Activated T-helper 17 cell treated with anti-CD3 and anti-CD28 coated beads, Interleukin-2, amount 50 U/mL, for 72 hours (primary cell): Measurements from ENCODE around the gene PRSS56. TPM values are rescaled to one million over a fixed set of nuclear protein-coding genes. Genes with fewer than 3 reads are reported as not detected.

Experiments used
- ATAC-seq: fragments of 150-1000 bp; cut with Tn5 transposase; replicated peaks from 2 replicates; pipeline ENCODE4 v1.10.0; 2021; ENCODE audit warnings: mild to moderate bottlenecking, moderate library complexity
- H3K27ac Mint-ChIP-seq: one replicate; pipeline ENCODE4 v1.8.0; 2022; ENCODE audit warnings: mixed read lengths
- H3K27me3 Mint-ChIP-seq: one replicate; pipeline ENCODE4 v1.8.0; 2022; ENCODE audit warnings: mixed read lengths
- H3K36me3 Mint-ChIP-seq: one replicate; pipeline ENCODE4 v1.8.0; 2022; ENCODE audit warnings: low read depth, mild to moderate bottlenecking, mixed read lengths
- H3K4me1 Mint-ChIP-seq: one replicate; pipeline ENCODE4 v1.8.0; 2022; ENCODE audit warnings: mixed read lengths
- H3K4me3 Mint-ChIP-seq: one replicate; pipeline ENCODE4 v1.8.0; 2022; ENCODE audit warnings: mild to moderate bottlenecking, mixed read lengths
- H3K9me3 Mint-ChIP-seq: one replicate; pipeline ENCODE4 v1.8.0; 2022; ENCODE audit warnings: mixed read lengths
- total RNA-seq, 2 donors: library from RNA; stranded (reverse); gene quantifications; one replicate each; pipeline ENCODE4 v1.2.3, GENCODE V29; 2022

The PRSS56 gene
- total RNA-seq, 2 donors from 2014 or later, result not detected

DNA sequence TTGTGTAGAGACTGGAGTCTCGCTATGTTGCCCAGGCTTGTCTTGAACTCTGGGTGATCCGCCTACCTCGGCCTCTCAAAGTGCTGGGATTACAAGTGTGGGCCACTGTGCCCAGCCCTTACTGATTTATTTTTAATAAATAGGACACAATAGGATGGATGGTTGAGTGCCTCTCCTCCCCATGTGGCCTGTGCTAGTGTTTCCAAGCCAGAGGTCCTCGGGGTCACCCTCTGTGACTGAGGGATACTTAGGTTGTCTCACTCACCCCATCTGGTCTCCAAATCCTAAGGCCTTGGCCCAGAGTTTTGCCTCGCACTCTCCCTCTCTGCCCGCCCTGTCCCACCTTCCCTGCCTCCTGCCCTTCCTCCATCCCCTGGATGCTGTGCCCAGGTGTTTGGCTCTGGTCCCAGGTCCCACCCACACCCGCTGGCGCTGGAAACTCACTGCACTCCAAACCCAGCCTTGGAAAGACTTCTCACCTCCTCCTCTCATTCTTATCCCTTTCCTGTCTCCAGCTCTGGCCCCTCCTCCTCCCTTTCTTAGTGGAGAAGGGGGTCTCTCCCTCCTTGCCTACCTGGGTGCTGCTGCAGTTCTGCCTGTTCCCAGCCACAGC is 27.8 kb upstream of the PRSS56 start:
- Mint-ChIP-seq H3K27me3 (peaks cover 29% of the 10 kb centered on the region), H3K4me3 (no peak overlapping the region), H3K9me3 (no peaks in the 10 kb centered on the region), H3K36me3 (no peaks in the 10 kb centered on the region), H3K27ac (no peak overlapping the region), H3K4me1 (no peaks in the 10 kb centered on the region)
- no peak for ATAC-seq

GRCh38 chr2:232492963-232493700 is 27.1 kb upstream of the PRSS56 start:
- Mint-ChIP-seq H3K4me3 (no peak overlapping the region), H3K36me3 (no peaks in the 10 kb centered on the region), H3K9me3 (no peaks in the 10 kb centered on the region), H3K27ac (no peak overlapping the region), H3K27me3 (peaks cover 29% of the 10 kb centered on the region), H3K4me1 (no peaks in the 10 kb centered on the region)
- no peak for ATAC-seq

- Mint-ChIP-seq H3K4me1 (no peaks in the 10 kb centered on the region), H3K27ac (no peak overlapping the region), H3K4me3 (no peak overlapping the region), H3K27me3 (peaks cover 30% of the 10 kb centered on the region), H3K9me3 (no peaks in the 10 kb centered on the region), H3K36me3 (no peaks in the 10 kb centered on the region)
- no peak for ATAC-seq
Observed at GRCh38 chr2:232493701-232494474, 26.3 kb upstream of the PRSS56 start.

- no peaks in the 10 kb centered on the region for H3K9me3 Mint-ChIP-seq
- H3K27me3 Mint-ChIP-seq, result peaks cover 23% of the 10 kb centered on the region
- H3K27ac Mint-ChIP-seq, result no peak overlapping the region
- no peak overlapping the region for H3K4me3 Mint-ChIP-seq
- ATAC-seq, result no peak
- no peaks in the 10 kb centered on the region for H3K4me1 Mint-ChIP-seq
- H3K36me3 Mint-ChIP-seq, result no peaks in the 10 kb centered on the region
Observed at GRCh38 chr2:232494542-232494941, 25.6 kb upstream of the PRSS56 start.

GRCh38 chr2:232495292-232495691 is 24.9 kb upstream of the PRSS56 start:
- no peaks in the 10 kb centered on the region for H3K4me1 Mint-ChIP-seq
- H3K27ac Mint-ChIP-seq, result no peak overlapping the region
- H3K9me3 Mint-ChIP-seq, result no peaks in the 10 kb centered on the region
- H3K4me3 Mint-ChIP-seq, result no peak overlapping the region
- no peaks in the 10 kb centered on the region for H3K36me3 Mint-ChIP-seq
- peaks cover 19% of the 10 kb centered on the region for H3K27me3 Mint-ChIP-seq
- no peak for ATAC-seq

- Mint-ChIP-seq H3K27ac (no peak overlapping the region), H3K36me3 (no peaks in the 10 kb centered on the region), H3K27me3 (peaks cover 8% of the 10 kb centered on the region), H3K9me3 (no peaks in the 10 kb centered on the region), H3K4me3 (no peak overlapping the region), H3K4me1 (no peaks in the 10 kb centered on the region)
- ATAC-seq, result no peak
Observed at GRCh38 chr2:232496501-232497270, 23.5 kb upstream of the PRSS56 start.

DNA sequence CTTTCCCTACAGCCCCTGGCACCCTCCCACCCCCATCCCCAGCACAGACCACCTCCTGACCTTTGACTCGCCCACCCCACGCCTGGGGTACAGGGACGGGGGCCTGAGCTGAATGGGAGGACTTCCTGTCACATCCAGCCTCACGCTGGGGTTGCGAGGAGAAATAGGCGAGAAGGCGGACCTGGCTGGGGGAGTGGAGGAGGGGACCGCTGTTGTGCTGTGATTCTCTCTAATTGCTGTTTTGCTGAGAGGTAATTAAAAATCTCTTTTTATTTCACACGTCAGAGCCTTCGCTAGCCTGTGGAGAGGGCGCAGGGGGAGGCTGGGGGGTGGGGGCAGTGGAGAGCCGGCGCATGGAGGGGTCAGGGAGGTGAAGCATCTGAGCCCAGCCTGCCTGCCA is 22.8 kb upstream of the PRSS56 start:
- H3K27me3 Mint-ChIP-seq, result peaks cover 6% of the 10 kb centered on the region
- ATAC-seq, result no peak
- no peaks in the 10 kb centered on the region for H3K9me3 Mint-ChIP-seq
- H3K36me3 Mint-ChIP-seq, result no peaks in the 10 kb centered on the region
- H3K4me1 Mint-ChIP-seq, result no peaks in the 10 kb centered on the region
- H3K4me3 Mint-ChIP-seq, result no peak overlapping the region
- no peak overlapping the region for H3K27ac Mint-ChIP-seq

DNA sequence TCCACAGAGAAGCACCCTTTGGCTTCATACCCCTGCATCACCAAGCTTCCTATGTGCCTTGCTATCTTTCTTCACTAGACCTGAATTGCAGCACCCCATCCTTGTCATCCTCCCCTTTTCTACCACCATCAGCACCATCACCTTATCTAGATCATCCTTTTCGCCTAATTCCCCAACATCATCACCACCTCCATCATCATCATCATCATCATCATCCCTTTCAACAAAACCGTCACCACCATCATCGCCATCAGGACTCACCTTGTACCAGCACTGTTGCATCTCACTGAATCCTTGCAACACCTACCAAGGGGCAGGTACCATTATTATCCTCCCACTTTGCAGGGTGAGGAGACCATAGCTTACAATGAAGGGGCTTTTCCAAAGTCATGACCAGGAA is 21.7 kb upstream of the PRSS56 start:
- Mint-ChIP-seq H3K4me3 (no peak overlapping the region), H3K36me3 (no peaks in the 10 kb centered on the region), H3K4me1 (no peaks in the 10 kb centered on the region), H3K27me3 (peaks cover 9% of the 10 kb centered on the region), H3K9me3 (no peaks in the 10 kb centered on the region), H3K27ac (no peak overlapping the region)
- ATAC-seq, result no peak

GRCh38 chr2:232501331-232501771 is 18.8 kb upstream of the PRSS56 start:
- Mint-ChIP-seq H3K4me3 (no peak overlapping the region), H3K9me3 (no peaks in the 10 kb centered on the region), H3K27me3 (peaks cover 22% of the 10 kb centered on the region), H3K27ac (no peak overlapping the region), H3K36me3 (no peaks in the 10 kb centered on the region), H3K4me1 (no peaks in the 10 kb centered on the region)
- no peak for ATAC-seq

GRCh38 chr2:232501794-232502390 is 18.3 kb upstream of the PRSS56 start:
- Mint-ChIP-seq H3K4me3 (peak overlapping the region; percentile 71), H3K27me3 (peaks cover 22% of the 10 kb centered on the region), H3K4me1 (no peaks in the 10 kb centered on the region)

DNA sequence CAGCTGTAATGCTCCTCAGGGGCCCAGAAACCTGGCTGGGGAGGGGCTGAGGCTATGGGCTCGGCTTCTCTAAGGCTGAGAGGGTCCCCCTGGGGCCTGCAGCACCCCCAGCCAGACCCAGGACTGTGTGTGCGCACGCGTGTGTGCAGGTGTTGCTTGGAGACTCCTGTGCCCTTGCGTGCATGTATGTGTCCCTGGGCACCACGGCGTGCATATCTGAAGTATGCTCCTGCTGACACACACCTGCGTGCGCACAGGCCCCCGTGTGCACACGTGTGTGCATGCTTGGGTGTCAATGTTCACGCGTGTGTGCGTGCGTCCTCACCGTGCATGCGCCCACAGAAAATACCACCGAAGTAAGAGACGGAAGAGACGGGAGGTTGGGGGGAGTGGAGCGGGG is 17.7 kb upstream of the PRSS56 start:
- Mint-ChIP-seq H3K36me3 (no peaks in the 10 kb centered on the region), H3K4me3 (peak overlapping the region; percentile 71), H3K27me3 (peaks cover 26% of the 10 kb centered on the region), H3K27ac (no peak overlapping the region), H3K9me3 (no peaks in the 10 kb centered on the region), H3K4me1 (no peaks in the 10 kb centered on the region)
- ATAC-seq, result peak; percentile 17

More at GRCh38 chr2:232501794-232502390, 18.3 kb upstream of the PRSS56 start:
- H3K27ac Mint-ChIP-seq, result no peak overlapping the region
- no peaks in the 10 kb centered on the region for H3K9me3 Mint-ChIP-seq
- ATAC-seq, result no peak
- H3K36me3 Mint-ChIP-seq, result no peaks in the 10 kb centered on the region

DNA sequence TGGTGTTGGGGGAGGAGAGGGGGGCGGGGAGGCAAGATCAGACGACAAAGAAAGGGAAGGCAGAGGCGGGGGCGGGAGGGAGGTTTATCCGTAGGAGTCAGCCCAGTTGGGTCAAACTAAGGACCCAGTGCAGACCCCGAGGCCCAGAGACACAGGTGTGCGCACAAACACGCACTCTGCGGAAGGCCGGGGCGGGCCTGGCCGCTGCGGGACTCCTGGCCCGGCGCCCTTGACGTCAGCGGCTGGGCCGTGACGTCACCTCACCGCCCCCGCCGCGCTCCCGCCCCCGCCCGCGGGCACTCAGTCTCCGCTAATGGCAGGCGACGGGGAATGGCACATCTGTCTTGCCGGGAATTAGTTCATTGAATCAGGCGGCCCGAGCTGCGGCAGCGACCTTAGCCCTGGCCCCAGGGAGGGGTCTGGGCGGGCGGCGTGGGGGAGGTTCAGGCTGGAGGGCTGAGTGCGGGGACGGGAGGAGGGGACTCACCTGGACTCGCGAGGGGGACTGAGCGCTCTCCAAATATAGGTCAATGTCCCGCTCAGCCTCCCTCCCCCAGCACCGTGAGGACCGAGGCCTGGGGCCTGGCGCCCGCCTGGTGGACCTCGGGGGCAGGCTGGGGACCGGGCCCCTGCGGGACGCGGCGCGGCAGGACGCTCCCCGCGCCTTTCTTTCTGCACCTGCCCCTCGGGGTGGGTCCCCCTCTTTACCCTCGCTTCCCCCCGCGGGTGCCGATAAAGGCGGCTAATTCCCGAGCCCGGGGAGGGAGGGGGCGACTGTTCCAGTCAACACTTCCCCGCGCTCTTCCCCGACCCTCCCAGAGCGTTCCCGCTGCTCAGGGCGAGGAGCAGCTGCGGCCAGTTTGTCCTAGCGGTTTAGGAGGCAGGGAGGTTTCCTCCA is 17.0 kb upstream of the PRSS56 start:
- Mint-ChIP-seq H3K4me1 (no peaks in the 10 kb centered on the region), H3K4me3 (peak overlapping the region; percentile 71)

DNA sequence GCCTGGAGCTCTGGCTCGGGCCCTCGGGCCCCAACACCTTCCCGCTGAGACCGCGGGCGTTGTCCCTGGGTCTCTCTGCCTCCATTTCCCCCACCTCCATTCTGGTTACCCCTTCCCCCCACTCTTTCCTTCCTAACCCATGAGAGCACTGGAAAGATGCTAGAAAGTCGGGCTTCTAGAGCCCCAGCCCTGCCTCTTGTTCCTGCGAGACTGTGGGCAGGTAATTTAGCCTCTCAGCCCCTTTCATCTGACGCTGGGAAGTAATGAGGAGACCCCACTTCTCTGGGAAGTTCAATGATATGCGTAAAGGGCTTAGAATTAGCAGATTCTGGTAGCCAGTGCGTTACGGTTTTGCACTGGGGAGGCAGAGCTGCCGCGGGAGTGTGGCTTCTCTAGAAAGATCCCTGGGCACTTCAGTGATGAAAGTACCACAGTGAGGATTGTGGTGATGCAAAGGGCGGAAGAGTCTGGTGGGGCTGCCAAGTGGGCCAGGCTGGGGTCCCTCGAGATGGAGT is 16.3 kb upstream of the PRSS56 start:
- Mint-ChIP-seq H3K27me3 (peaks cover 23% of the 10 kb centered on the region), H3K4me1 (no peaks in the 10 kb centered on the region), H3K27ac (no peak overlapping the region), H3K4me3 (peak overlapping the region; percentile 71), H3K9me3 (no peaks in the 10 kb centered on the region), H3K36me3 (no peaks in the 10 kb centered on the region)
- ATAC-seq, result no peak

More for the DNA sequence above, 17.0 kb upstream of the PRSS56 start:
- H3K36me3 Mint-ChIP-seq, result no peaks in the 10 kb centered on the region
- H3K27ac Mint-ChIP-seq, result no peak overlapping the region
- peaks cover 26% of the 10 kb centered on the region for H3K27me3 Mint-ChIP-seq
- no peaks in the 10 kb centered on the region for H3K9me3 Mint-ChIP-seq
- ATAC-seq, result peak; percentile 50
